Mesenchymal stem cell (in vitro differentiated cells and primary cell): ENCODE data around the gene ST3GAL5.

Source experiments
- DNase-seq: peaks from one replicate; pipeline ENCODE4 v3.0.0-alpha.2; 2013
- H2AFZ ChIP-seq: one replicate; pipeline ENCODE4 v1.6.1; 2013; ENCODE audit warnings: low read depth, mild to moderate bottlenecking, control low read depth, inconsistent platforms, low read length, moderate library complexity
- H2AK5ac ChIP-seq: 2 replicates; pipeline ENCODE4 v1.6.1; 2013; ENCODE audit warnings: low read length, moderate library complexity, mild to moderate bottlenecking, inconsistent platforms; ENCODE audit not compliant: severe bottlenecking
- H2BK120ac ChIP-seq: one replicate; pipeline ENCODE4 v1.6.1; 2013; ENCODE audit warnings: low read depth, mild to moderate bottlenecking, inconsistent platforms, low read length, moderate library complexity
- H2BK12ac ChIP-seq, 2 experiments: one replicate each; pipeline ENCODE4 v1.6.1; 2013; ENCODE audit warnings: inconsistent platforms in 2 of 2, low read length in 2 of 2, mild to moderate bottlenecking in 2 of 2, moderate library complexity in 2 of 2, control low read depth in 1 of 2
- H2BK15ac ChIP-seq: one replicate; pipeline ENCODE4 v1.6.1; 2013; ENCODE audit warnings: mild to moderate bottlenecking, low read depth, inconsistent platforms; ENCODE audit not compliant: poor library complexity, severe bottlenecking
- H2BK5ac ChIP-seq: 2 replicates; pipeline ENCODE4 v1.6.1; 2013; ENCODE audit warnings: low read depth, mild to moderate bottlenecking, low read length, control low read depth, inconsistent platforms; ENCODE audit not compliant: poor library complexity, severe bottlenecking
- H3K14ac ChIP-seq, 2 experiments: one replicate each; pipeline ENCODE4 v1.6.1; 2013; ENCODE audit warnings: inconsistent platforms in 2 of 2, low read length in 2 of 2, control low read depth in 1 of 2, mild to moderate bottlenecking in 1 of 2, moderate library complexity in 1 of 2
- H3K18ac ChIP-seq, 2 experiments: one replicate each; pipeline ENCODE4 v1.6.1; 2013; ENCODE audit warnings: inconsistent platforms in 2 of 2, low read length in 2 of 2, control low read depth in 1 of 2, low read depth in 1 of 2, mild to moderate bottlenecking in 1 of 2
- H3K23ac ChIP-seq, 2 experiments: one replicate each; pipeline ENCODE4 v1.6.1; 2013; ENCODE audit warnings: inconsistent platforms in 2 of 2, low read length in 2 of 2, mild to moderate bottlenecking in 2 of 2, moderate library complexity in 2 of 2, control low read depth in 1 of 2
- H3K27ac ChIP-seq: 2 replicates; pipeline ENCODE4 v1.5.1; 2013; ENCODE audit warnings: mild to moderate bottlenecking, moderate library complexity, low read length, control low read depth, inconsistent platforms; ENCODE audit not compliant: poor library complexity, severe bottlenecking
- H3K27me3 ChIP-seq, 2 experiments: 2 replicates each; pipeline versions ENCODE4 v1.6.1 to v1.7.0; 2013; ENCODE audit warnings: low read length in 2 of 2, mild to moderate bottlenecking in 2 of 2, moderate library complexity in 2 of 2, control low read depth in 1 of 2, inconsistent platforms in 1 of 2; ENCODE audit not compliant: control insufficient read depth in 1 of 2, insufficient read depth in 1 of 2
- H3K36me3 ChIP-seq, 2 experiments: 2 replicates each; pipeline versions ENCODE4 v1.6.1 to v1.7.0; 2013; ENCODE audit warnings: low read length in 2 of 2, control low read depth in 1 of 2, inconsistent platforms in 1 of 2, low read depth in 1 of 2, mild to moderate bottlenecking in 1 of 2; ENCODE audit not compliant: insufficient read depth in 2 of 2, control insufficient read depth in 1 of 2
- H3K4ac ChIP-seq, 2 experiments: one replicate each; pipeline ENCODE4 v1.6.1; 2013; ENCODE audit warnings: inconsistent platforms in 2 of 2, low read length in 2 of 2, mild to moderate bottlenecking in 2 of 2, moderate library complexity in 2 of 2, control low read depth in 1 of 2, low read depth in 1 of 2
- H3K4me1 ChIP-seq: 2 replicates; pipeline ENCODE4 v1.6.1; 2013; ENCODE audit warnings: low read depth, low read length, control low read depth; ENCODE audit not compliant: control insufficient read depth, insufficient read depth
- H3K4me2 ChIP-seq: 2 replicates; pipeline ENCODE4 v1.6.1; 2013; ENCODE audit warnings: low read length, mild to moderate bottlenecking, inconsistent platforms; ENCODE audit not compliant: poor library complexity, severe bottlenecking
- H3K4me3 ChIP-seq, 2 experiments: 2 replicates each; pipeline versions ENCODE4 v1.5.1 to v1.7.0; 2013; ENCODE audit warnings: low read length in 2 of 2, mild to moderate bottlenecking in 2 of 2, control low read depth in 1 of 2, low read depth in 1 of 2; ENCODE audit not compliant: insufficient read depth in 1 of 2
- H3K79me1 ChIP-seq: replicated peaks from 2 replicates; pipeline ENCODE4 v1.6.1; 2013; ENCODE audit warnings: mild to moderate bottlenecking, control low read depth, low read length, inconsistent platforms; ENCODE audit not compliant: poor library complexity, severe bottlenecking
- H3K9ac ChIP-seq: 2 replicates; pipeline ENCODE4 v1.7.0; 2013; ENCODE audit warnings: mild to moderate bottlenecking, low read length, moderate library complexity
- H3K9me3 ChIP-seq: 2 replicates; pipeline ENCODE4 v1.7.0; 2013; ENCODE audit warnings: mild to moderate bottlenecking, low read length; ENCODE audit not compliant: control insufficient read depth
- H4K8ac ChIP-seq: one replicate; pipeline ENCODE4 v1.6.1; 2013; ENCODE audit warnings: inconsistent platforms, mild to moderate bottlenecking, low read length, moderate library complexity
- H4K91ac ChIP-seq: one replicate; pipeline ENCODE4 v1.6.1; 2013; ENCODE audit warnings: mild to moderate bottlenecking, low read length, inconsistent platforms
- WGBS: methylation state at CpG from one replicate; pipeline ENCODE4 v1.1.7; 2013; ENCODE audit warnings: mixed read lengths; 5-methylcytosine and 5-hydroxymethylcytosine counted together

ST3GAL5 gene

DNA sequence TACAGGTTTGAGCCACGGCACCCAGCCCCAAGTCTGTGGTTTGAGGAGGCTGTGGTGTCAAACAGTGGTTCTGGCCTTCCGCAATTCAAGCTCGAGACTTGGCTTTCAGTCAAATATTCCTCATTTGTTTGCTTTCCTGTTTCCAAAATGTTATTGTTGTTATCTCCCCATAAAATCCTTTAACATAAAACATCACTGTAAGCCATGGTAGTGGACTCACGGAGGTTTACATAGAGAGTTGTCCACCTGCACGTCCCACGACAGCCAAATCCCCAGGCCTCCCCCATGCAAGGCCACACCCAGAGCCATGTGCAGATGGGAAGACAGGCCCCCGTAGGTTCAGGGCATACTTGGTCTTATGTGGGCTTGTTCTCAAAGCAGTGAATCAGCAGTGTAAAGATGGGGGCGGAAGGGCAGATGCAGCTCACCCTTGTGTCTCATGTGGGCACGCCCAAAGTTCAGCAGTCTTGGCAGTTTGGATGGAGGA lies 18.9 kb upstream of the ST3GAL5 start:
- H2AFZ ChIP-seq: no peak overlapping the region
- no peak overlapping the region for H2BK5ac ChIP-seq
- no peak overlapping the region for H3K4ac ChIP-seq
- no peak overlapping the region for H3K27ac ChIP-seq
- H2BK12ac ChIP-seq: peak overlapping the region in 1 of 2 experiments; percentile 2
- H2BK120ac ChIP-seq: no peak overlapping the region
- no peak overlapping the region for H3K9ac ChIP-seq
- no peak overlapping the region for H2AK5ac ChIP-seq
- WGBS: 89% methylated on average over 9 of the region's 9 CpGs
- peak overlapping the region; percentile 43 for H4K91ac ChIP-seq
- H3K36me3 ChIP-seq: no peaks in the 10 kb centered on the region
- peak overlapping the region in 1 of 2 experiments; percentile 68 for H3K14ac ChIP-seq
- H3K27me3 ChIP-seq: no peaks in the 10 kb centered on the region
- no peaks in the 10 kb centered on the region for H3K79me1 ChIP-seq
- DNase-seq: no peak
- H4K8ac ChIP-seq: no peak overlapping the region
- H3K9me3 ChIP-seq: no peaks in the 10 kb centered on the region
- H3K23ac ChIP-seq: no peak overlapping the region
- no peaks in the 10 kb centered on the region for H3K4me1 ChIP-seq
- no peak overlapping the region for H3K4me3 ChIP-seq
- H3K4me2 ChIP-seq: no peak overlapping the region
- no peak overlapping the region for H2BK15ac ChIP-seq
- H3K18ac ChIP-seq: no peak overlapping the region

DNA sequence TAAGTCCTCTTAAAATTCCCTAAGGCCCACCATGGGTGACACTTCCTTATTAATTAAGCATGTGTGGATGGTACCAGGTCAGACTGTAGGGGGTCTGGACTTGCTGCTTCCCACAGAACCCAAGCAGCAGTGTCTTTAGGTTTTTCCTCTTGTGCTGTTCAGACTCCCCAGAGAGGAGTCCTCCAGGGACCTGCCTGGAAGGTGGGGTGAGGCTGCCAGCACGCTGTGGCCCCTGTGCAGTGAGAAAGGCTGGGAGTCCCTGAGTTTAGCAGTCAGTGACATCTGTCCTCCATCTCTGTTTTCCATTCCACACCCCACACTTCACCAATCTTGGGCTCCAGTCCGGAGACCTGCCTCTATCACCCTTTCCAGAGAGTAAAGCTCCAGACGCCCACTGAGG lies 18.0 kb upstream of the ST3GAL5 start:
- peak overlapping the region; percentile 54 for H4K91ac ChIP-seq
- no peak overlapping the region for H3K4me3 ChIP-seq
- no peak overlapping the region for H2AFZ ChIP-seq
- no peak overlapping the region for H2BK120ac ChIP-seq
- H3K9ac ChIP-seq: no peak overlapping the region
- no peaks in the 10 kb centered on the region for H3K79me1 ChIP-seq
- H3K4ac ChIP-seq: no peak overlapping the region
- no peaks in the 10 kb centered on the region for H3K9me3 ChIP-seq
- 100% methylated on average over 1 of the region's 3 CpGs for WGBS
- no peak overlapping the region for H2BK12ac ChIP-seq
- no peak overlapping the region for H4K8ac ChIP-seq
- H3K14ac ChIP-seq: no peak overlapping the region
- peak overlapping the region; percentile 54 for H2BK15ac ChIP-seq
- no peak overlapping the region for H3K18ac ChIP-seq
- H3K27ac ChIP-seq: no peak overlapping the region
- no peaks in the 10 kb centered on the region for H3K27me3 ChIP-seq
- no peak for DNase-seq
- no peak overlapping the region for H2BK5ac ChIP-seq
- H2AK5ac ChIP-seq: no peak overlapping the region
- no peaks in the 10 kb centered on the region for H3K36me3 ChIP-seq
- H3K23ac ChIP-seq: no peak overlapping the region
- no peaks in the 10 kb centered on the region for H3K4me1 ChIP-seq
- H3K4me2 ChIP-seq: no peak overlapping the region

DNA sequence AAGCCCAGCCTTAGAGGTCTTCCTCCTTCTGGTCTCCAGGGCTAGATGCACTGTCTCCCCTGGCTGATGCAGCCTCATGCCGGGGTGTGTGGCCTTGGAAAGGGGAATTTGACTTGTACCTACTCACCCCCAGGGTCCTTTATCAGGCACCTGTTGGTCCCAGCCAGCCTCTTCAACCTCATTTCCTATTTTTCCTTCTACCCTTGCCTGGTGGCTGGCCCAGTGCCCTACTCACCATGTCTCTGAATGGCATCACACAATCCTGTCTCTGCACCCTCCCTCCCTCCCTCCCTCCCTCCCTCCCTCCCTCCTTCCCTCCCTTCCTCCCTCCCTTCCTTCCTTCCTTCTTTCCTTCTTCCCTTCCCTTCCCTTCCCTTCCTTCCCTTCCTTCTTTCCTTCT lies 17.1 kb upstream of the ST3GAL5 start:
- H2BK120ac ChIP-seq: peak overlapping the region; percentile 42
- peak overlapping the region; percentile 39 for H3K9ac ChIP-seq
- H3K9me3 ChIP-seq: no peaks in the 10 kb centered on the region
- no peak overlapping the region for H2BK15ac ChIP-seq
- no peak overlapping the region for H2BK5ac ChIP-seq
- H2AK5ac ChIP-seq: no peak overlapping the region
- no peak for DNase-seq
- WGBS: 100% methylated on average over 1 of the region's 1 CpG
- no peak overlapping the region for H3K4ac ChIP-seq
- no peak overlapping the region for H4K8ac ChIP-seq
- H3K36me3 ChIP-seq: no peaks in the 10 kb centered on the region
- H2AFZ ChIP-seq: no peak overlapping the region
- no peak overlapping the region for H3K4me2 ChIP-seq
- H3K79me1 ChIP-seq: no peaks in the 10 kb centered on the region
- H4K91ac ChIP-seq: no peak overlapping the region
- H3K14ac ChIP-seq: no peak overlapping the region
- H3K4me3 ChIP-seq: no peak overlapping the region
- no peaks in the 10 kb centered on the region for H3K27me3 ChIP-seq
- H3K18ac ChIP-seq: peak overlapping the region in 1 of 2 experiments; percentile 6
- H3K23ac ChIP-seq: no peak overlapping the region
- no peaks in the 10 kb centered on the region for H3K4me1 ChIP-seq
- no peak overlapping the region for H3K27ac ChIP-seq
- no peak overlapping the region for H2BK12ac ChIP-seq

DNA sequence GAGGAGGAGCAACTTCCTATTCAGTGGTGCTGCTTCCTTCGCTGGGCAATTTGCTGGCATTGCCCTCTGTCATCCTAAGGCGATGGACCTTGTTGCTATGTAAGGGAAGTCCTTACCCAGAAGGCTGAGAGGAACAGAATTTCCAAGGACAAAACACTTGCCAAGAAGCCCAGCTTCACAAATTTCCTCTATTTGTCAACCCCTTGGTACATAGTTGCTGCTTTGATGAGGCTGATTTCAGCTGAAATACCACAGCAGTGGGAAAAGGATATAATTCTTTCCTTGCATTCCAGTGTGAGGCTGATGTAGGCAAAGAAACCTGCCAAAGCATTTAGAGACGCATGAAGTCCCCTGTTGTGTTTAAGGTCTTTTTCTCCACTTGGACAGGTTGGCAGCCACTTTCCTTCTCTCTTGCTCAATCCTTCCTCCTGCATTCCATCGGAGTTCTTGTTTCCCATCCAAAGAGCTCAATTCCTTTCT lies 16.4 kb upstream of the ST3GAL5 start:
- Histone ChIP-seq H2AFZ (no peak overlapping the region), H3K27me3 (no peaks in the 10 kb centered on the region), H3K4me2 (no peak overlapping the region), H2BK120ac (no peak overlapping the region), H3K9me3 (no peaks in the 10 kb centered on the region), H3K36me3 (no peaks in the 10 kb centered on the region), H4K8ac (no peak overlapping the region), H3K4me1 (no peaks in the 10 kb centered on the region), H2AK5ac (no peak overlapping the region), H3K4ac (no peak overlapping the region), H3K4me3 (no peak overlapping the region), H3K14ac (no peak overlapping the region), H3K9ac (peak overlapping the region; percentile 39), H3K79me1 (no peaks in the 10 kb centered on the region), H3K23ac (no peak overlapping the region), H4K91ac (no peak overlapping the region), H2BK5ac (no peak overlapping the region), H2BK15ac (no peak overlapping the region), H2BK12ac (no peak overlapping the region), H3K27ac (no peak overlapping the region), H3K18ac (no peak overlapping the region)
- peak; percentile 37 for DNase-seq
- WGBS: 85% methylated on average over 4 of the region's 4 CpGs
